DMS153 treated with DMSO at 0.1 percent for 48 hours (cell line): Measurements from ENCODE around the gene PTPRF.

ENCODE experiments used
- DNase-seq: peaks from one replicate; lab custom pipeline; 2025; ENCODE audit not compliant: unreplicated experiment; lab: John Stamatoyannopoulos, UW

Gene PTPRF

DNA sequence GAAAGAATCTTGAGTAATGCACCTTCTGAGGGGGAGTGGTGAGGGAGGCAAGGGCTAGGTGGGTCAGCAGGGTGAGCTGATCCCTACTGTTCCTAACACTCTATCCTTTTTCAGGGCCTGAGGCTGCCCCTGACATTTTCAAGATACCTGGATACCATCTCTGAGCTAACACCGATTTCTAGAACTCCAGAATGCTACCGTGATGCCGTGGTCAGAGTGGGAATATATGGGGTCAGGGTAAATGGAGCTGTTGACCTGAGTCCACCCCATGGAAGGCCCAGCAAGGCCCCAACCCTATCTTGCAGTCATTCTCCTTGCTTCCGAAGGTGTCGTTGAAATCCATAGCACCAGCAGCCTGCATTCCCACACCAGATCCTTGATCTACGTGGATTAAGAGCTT, 18.0 kb upstream of the PTPRF start:
- DNase-seq, result no peak

DNA sequence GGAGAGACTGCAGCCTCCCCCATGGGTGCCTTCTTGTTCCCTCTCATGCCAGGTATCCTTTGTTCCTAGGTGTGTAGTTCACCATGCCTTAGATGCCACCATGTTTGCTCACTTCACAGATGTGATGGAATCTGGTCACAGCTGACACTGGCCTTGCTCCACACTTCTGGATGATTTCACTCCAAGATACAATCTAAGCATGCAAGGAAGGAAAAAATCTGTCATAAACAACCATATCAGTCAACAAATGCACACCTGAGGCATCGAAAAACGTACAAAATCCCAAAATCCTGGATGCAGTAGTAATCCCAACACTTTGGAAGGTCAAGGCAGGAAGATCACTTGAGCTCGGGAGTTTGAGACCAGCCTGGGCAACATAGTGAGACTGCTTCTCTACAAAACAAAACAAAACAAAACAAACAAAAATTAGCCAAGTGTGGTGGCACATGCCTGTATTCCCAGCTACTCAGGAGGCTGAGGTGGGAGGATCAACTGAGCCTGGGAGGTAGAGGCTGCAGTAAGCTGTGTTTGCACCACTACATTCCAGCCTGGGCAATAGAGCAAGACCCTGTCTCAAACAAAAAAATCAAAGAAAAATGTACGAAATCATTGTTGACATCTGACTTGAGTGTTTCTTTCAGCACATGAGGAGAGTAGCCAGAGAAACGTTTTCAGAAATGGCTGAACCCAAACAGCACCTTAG, 17.1 kb upstream of the PTPRF start:
- no peak for DNase-seq

DNA sequence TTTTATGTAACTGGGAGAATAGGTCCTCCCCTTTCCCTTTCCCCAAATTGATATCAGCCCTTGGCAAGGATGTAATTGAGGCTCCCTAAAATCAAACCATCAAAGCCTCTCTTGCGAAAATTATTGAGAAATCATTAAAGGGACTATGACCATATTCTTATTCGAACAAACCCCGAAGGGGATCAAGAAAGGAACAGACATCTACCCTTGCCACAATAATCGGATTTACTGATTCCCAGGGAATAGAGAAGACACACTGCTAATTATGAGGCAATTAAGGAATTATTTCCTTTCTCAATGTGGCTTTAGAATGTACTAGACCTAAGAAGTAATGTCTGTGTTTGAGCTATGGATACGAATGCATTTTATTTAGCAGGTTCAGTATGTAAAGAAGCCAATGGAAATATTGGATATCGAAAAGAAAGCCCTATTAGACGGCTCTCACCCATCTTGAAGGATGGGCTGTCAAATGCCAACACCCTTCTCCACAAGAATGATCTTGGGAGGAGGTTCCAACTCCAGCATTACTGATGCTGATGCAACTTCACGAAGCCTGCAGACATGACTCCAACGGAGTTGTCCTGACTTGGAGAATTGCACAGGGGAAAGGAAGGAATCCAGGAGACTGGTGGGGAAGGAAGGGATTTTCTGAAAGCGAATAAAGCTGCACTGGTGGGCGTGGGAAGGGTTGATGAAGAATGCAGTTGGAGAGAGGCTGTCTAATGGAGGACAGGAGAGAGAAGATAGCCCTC, 11.6 kb upstream of the PTPRF start:
- DNase-seq, result no peak

DNA sequence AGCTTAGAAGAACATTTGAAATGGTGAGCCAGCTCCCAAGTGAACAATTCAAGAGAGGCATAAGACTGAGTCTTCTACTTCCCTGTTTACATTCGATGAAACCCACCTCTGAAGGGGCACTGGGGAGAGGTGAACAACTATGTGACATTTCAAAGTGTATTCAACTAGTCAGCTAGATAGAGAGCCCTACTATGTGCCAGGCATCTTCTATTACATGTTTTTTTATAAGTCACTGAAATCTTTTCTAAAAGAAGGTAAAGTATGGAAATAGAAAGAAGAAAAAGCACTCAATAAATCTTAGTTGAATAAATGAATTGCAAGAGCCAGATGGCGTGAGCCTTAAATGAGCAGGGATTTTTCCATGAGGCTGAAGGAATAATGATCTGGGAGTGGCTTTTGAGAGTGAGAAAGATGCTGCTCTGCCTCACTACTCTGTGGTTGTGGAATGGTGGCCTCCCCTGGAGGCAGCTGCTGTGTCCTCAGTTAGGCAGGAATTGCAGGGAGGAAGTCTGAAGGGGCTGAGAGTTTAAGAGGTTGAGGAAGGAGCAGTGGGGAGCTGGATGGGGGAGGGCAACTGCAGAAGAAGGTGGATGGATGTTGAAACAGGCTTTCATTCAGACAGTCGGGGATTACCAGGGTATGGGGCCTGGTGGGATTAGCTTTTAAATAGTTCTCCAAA, 10.4 kb upstream of the PTPRF start:
- no peak for DNase-seq

DNA sequence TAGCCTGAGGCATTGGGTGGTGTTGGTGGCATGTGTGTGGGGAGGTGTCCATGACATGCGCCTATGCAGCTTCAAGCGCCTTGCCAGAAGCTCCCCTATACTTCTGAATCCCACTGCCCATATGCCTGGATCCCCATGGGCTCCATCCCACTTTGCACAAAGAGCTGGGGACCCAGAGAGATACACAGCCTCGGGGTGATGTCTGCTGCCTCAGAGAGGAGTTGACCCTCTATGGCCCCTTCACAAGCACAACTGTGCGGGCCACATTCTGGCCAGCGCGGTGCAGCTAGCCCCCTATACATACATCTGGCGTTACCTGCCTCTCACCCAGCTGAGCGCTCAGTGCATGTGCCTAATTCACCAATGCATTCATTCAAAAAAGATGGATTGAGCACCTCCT, 9.6 kb upstream of the PTPRF start:
- DNase-seq, result no peak

DNA sequence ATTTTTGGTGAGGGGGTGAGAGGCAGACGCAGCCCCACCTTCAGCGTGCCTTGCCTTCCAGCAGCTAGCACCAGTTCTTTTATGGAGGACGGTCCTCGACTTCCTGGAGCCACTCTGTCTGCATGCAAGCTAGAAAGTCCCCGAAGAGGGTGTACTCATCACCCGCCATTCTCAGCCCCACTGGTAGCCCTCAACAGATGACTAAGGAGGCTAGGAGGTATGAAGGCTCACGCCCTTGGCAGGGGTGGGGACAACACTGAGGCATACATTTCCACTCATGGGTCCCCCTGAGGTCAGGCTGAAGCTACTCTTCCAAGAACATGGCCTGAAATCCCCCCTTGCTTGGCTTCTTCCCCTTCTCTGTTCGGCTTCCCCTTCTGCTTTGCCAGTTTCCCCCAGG, 8.9 kb upstream of the PTPRF start:
- DNase-seq, result no peak

DNA sequence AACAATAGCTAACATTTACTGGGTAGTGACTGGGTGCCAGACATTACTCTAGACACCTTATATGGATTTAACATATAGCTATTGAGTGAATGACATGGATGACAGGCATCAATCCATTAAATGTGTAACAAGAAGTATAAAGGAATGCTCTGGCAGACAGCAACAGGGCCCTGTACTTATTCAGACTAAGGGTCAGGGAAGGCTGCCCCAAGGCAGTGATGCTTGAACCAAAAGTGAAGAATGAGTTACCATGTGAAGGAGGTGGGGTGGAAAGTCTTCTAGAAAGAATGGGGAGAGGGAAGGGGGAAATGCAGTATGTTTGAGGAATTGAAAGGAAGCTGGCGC, 8.3 kb upstream of the PTPRF start:
- DNase-seq, result no peak

DNA sequence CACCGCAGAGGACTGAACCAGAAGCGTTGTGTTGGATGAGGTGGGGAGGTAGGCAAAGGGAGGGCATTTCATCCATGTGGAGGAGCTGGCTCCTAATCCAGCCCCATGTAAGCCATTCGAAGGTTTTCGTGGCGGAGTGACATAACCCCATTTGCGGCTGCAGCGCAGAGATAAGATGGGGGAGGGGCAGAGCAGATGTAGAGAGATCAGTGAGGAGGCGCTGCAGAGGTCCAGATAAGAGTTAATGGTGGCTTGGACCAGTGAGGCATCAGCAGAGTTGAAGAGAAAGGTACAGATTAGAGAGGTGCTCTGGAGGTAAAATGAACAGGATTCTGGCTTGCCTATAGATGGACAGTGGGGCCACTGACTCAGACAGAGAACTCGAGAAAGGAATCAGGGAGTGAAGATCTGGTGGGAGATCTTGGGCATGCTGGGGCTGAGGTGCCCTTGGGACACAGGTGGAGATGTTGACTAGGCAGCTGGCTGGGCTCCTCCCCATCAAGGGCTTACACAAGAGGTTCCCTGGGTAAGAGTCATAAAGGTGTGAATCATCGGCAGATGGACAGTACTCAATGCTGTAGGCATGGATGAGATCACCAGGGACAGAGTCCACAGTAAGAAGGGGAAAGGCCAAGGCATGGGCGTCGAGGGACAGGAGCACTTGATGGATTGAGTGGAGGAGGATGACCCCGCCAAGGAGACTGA, 7.8 kb upstream of the PTPRF start:
- DNase-seq, result no peak

DNA sequence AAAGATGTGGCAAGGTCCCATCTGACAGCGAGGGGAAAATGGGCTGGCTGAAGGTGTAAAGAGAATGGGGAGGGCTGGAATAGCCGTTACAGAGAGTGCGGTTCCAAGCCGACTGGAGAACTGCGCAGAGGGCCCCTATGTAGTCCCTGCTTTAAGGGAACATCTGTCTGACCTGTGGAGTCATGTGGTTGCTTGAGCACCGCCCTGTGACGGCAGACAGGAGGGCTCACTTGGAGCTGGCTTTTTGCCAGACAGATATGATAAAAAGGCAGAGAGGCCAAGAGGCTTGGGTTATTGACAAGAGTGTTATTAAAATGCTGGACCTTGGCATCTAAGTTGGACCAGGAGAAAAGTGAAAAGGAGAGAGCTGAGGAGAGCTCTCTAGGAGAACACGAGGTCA, 5.9 kb upstream of the PTPRF start:
- no peak for DNase-seq

DNA sequence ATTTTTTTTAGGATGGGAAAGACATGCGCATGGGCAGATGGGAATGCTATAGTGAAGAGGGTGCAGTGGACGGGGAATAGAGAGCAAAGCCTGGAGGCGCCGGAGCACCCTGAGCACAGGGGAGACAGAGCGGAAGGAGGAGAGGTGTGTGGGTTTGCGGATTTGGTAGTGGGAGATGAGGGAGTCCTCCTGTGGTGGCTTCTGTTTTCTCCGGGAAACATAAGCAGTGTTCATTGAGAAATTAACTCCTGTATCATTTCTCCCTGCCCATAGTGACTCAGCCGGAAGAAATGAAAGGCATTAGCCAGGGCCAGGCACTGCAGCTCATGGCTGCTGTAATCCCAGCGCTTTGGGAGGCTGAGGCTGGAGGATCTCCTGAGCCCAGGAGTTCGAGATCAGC, 4.7 kb upstream of the PTPRF start:
- DNase-seq, result no peak

DNA sequence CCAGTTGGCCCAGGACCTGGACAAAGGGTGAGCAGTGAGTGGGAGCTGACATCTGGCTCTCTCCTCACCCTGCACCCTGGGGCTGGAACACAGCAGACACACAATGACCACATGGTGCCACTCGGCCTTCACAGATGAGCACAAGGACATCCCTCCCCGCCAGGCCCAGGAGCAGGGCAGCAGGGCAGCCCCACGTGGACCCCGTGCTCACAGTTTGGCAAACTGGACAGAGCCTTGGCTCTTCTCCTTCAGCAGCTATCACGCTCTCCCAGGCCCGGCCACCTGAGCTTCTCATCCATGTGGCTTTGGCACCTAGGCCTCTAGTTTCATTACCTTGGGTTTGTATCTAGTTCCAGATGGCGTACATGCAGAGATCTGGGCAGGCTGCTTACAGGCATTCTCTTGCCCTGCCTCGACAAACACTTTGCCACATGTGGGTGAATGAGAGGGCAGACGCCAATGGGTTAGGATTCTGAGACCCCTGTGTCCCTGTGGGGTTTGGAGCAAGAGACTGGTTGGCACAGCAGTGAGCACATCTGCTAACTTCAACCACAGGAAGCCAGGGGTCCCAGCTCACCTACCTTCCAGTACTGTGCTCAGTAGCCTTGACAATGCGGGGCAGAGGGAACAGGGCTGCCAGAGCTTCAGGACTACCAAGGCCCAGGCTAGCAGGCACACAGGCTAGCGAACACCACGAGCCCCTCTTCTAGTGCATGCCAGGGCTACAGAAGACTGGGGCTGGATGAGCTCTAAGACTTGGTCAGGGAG, 3.4 kb upstream of the PTPRF start:
- DNase-seq, result no peak

DNA sequence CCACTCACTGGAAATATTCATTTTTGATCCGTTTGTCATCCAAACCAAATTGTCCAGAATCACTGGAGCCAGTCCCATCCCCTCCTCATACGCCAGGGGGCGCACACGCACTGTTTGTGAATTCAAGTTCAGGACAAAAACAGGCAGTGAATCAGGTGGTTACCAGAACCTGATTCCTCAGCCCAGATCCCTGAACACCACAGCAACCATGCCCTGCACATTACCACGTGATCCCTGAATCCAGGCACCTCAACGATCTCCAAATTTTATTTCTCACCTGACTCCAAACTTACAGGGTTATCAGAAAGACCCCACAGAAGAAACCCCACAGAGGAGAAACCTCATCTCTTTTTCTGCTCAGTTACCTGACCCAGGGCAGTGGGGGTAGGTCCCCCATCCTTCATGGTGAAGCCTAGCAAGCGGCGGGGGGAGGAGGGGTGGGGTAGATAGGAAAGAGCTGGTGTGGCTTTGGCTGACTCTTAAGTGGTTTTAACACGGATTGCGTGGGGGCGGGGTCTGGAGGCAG, 1.4 kb upstream of the PTPRF start:
- DNase-seq, result peak; percentile 88

DNA sequence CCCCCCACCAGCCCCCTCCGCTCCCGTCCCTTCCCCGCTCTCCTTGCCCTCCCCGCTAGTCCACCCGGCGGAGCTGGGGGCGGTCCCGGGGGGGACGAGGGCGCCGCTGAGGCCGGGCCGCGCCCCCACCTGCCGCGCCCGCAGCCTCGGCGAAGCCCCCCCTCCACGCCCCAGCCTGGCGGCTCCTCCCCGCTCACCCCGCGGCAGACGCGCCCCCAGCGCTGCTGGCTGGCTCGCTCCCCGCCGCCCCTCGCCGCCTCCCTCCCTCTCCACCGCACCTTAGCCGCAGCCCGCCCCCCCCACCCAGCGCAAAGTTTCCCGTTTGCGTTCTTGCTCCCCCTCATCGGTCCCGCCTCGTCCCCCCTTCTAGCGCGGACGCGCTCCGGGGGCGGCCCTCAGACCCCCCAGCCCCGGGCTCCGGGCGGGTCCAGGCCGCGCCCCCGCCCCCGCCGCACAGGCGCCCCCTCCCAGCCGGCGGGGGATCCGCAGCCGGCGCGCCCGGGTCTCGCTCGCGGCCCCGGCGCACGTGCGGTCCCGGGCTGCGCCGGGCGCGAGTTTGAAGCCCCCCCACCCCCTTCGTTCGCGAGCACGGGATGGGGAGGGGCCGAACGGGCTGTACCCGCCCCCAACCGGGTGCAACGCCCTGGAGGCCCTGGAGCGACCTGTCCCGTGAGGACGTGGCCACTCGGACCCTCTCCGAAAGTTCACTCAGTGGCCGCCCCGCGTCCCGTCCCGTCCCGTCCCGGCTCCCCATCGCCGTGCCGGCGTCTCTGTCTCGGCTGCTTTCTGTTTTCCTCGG, 623 bp downstream of the PTPRF start:
- DNase-seq, result no peak

DNA sequence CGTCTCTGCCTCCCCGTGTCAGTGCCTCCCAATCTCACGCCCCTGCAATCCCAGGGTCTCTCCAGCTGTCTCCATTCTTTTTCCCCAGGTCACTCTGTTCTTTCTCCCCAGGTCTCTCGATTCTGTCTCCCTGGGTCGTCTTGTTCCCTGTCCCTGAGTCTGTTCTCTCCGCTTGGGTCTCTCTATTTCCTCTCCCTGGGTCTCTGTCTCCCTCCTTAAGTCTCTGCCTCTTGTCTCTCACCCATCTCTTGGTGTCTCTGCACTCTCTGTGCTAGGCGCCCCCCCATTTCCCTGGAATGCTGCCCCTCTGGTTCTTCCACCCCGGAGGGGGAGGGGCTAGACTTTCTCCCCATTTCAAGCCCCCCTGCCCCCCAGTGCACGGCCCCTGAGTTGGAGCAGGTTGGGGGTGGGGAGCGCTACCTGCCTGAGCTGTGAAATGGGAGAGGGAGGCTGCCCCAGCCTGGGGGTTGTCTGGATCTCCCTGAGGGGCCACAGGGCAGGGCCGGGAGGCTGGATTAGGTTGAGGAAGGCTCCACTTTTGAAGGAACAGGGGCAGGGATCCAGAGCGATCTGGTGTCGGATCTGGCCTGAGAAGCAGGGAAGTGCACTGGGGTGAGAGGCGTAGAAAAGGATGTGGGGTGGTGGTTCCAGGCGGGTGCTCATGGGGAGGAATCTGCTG, 1.4 kb downstream of the PTPRF start:
- no peak for DNase-seq

DNA sequence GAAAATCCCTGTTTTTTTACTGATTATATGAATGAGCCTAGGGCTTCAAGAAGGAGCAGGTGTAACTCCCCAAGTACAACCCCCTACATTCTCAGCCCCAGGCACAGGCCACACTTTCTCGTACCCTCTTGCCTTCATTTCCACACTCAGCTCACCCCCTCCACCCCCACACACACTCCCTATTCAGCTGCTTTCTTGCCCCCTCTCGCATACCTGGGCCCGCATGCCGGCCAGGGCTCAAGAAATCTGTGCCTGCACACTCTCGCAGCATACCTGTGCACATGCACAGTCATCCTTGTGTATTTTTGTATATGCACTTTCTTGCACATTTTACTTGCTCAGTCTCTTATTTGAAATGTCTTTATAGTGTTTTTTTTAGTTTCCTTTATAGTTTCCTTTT, 2.0 kb downstream of the PTPRF start:
- no peak for DNase-seq

DNA sequence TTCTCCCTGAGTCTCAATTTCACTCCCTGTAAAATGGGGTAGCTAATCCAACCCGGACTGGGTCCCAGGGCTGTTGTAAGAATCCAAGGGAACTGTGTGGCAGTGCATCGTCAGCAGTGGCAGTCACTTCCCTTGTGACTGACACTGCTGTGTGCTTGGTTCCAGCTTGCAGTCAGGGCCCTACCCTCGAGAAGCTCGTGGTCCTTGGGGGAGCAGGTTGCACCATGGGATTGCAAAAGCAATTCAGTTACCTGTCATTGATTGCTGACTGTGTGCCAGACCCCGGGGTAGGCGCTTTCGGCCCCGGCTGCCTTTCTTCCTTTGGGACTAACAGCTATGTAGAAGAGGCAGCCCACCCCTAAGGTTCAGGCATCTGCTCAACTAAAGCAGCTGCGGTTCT, 2.9 kb downstream of the PTPRF start:
- no peak for DNase-seq

DNA sequence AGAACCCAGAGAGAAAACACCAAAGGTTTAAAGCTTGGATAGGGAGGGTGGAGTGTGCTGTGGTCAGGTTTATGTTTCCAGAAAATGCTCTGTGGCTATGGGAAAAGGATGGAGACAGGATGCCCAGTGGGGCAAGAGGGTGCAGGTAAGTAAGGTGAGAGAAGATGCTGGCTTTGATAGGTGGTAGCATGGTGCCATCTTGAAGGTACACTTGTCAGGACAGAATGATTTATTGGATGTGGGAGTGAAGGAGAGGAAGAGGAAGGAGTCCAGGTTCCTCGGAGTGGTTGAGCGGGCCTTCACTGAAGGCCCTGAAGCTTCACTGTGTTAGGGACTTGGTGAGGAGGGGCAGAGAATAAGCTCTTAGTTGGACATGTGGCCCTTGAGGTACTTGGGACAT, 3.6 kb downstream of the PTPRF start:
- no peak for DNase-seq

DNA sequence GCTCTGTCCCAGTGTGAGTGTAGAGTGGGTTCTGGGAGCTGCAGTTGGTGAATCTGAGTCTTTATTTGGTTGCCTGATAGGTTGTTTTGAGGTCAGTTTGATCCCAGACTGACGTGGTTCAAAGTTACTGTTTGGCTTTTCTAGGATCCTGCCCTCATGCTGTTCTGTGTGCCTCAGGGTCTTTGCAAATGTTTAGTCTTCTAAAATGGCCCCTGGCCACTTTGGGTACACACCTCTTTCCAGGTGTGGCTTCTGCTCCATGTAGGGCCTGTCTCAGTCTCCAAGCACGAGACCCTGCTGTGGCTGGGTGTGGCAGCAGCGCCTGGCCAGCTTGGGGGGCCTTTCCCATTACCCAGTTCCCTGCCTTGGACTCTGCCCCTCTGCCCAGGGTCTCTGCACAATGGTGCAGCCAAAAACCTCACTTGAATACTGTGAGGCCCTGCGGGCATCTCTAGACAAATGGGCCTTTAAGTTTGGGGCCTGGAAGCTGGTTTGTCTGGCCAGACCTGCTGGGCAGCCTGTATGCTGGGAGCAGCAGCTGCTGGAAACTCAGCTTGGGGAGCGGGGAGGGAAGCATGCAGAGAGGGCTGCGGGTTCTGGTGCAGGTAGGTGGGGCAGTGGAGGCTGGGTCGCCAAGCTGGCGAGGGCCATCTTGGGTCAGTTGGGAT, 5.6 kb downstream of the PTPRF start:
- no peak for DNase-seq

DNA sequence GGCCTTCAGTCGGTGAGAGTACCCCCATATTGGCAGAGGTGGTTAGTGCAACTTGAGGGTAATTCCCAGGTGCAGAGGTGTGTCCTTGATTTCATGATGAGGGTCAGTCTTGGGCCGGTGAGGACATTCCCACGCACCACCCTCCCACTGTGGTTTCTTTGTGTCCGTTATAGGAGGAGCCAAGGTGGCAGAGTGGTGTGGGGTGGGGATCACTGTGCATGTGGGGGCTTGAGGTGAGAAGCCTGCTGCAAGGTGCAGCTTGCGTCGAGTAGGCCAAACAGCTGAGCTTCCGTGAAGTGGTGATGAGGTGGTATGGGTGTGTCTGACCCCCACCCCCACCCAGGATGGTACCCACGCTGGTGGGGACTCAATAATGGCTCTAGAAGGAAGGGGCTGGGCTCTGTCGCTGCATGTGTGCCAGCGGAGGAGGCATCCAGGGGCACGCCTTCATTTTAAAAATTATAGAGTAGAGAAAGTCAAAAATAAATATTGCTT, 6.2 kb downstream of the PTPRF start:
- DNase-seq, result no peak
